Fibroblast of mammary gland (primary cell): ENCODE results near the gene VIT.

Source experiments
- DNase-seq: peaks from one replicate; pipeline ENCODE4 v3.0.0-alpha.2; 2010; ENCODE audit warnings: low read depth
- H3K4me3 ChIP-seq: 2 replicates; pipeline ENCODE4 v1.5.1; 2011; ENCODE audit warnings: low read depth, mild to moderate bottlenecking, low read length, moderate library complexity; ENCODE audit not compliant: control insufficient read depth
- CTCF ChIP-seq: conservative IDR thresholded peaks from 2 replicates; pipeline ENCODE4 v1.5.1; 2011; ENCODE audit warnings: low read depth, low read length, inconsistent platforms; ENCODE audit not compliant: control insufficient read depth, insufficient read depth

VIT gene

GRCh38 chr2:36707050-36707449 lies 10.5 kb downstream of the VIT start:
- peak; percentile 61 for DNase-seq
- no peak overlapping the region for H3K4me3 ChIP-seq

GRCh38 chr2:36708041-36708741 lies 11.7 kb downstream of the VIT start:
- DNase-seq, result peak; percentile 87
- no peak overlapping the region for H3K4me3 ChIP-seq
- peak; percentile 42 for TF ChIP-seq CTCF

More at GRCh38 chr2:36707050-36707449, 10.5 kb downstream of the VIT start:
- TF ChIP-seq CTCF, result no peak

GRCh38 chr2:36710858-36711515 lies 14.5 kb downstream of the VIT start:
- H3K4me3 ChIP-seq, result no peak overlapping the region
- no peak for TF ChIP-seq CTCF
- DNase-seq, result no peak

GRCh38 chr2:36711741-36712314 lies 15.3 kb downstream of the VIT start:
- no peak overlapping the region for H3K4me3 ChIP-seq
- DNase-seq, result no peak
- no peak for TF ChIP-seq CTCF

- no peak for TF ChIP-seq CTCF
- H3K4me3 ChIP-seq, result no peak overlapping the region
- DNase-seq, result no peak
These were observed 16.8 kb downstream of the VIT start for GRCh38 chr2:36713310-36713709.

GRCh38 chr2:36716111-36716510 lies 19.6 kb downstream of the VIT start:
- H3K4me3 ChIP-seq, result no peak overlapping the region
- no peak for DNase-seq
- no peak for TF ChIP-seq CTCF
